ENCODE data around the gene SHTN1.

SHTN1 gene

GRCh38 chr10:116984202-116984990 is 20.6 kb downstream of the SHTN1 start:
- DNase-seq, result no peak

GRCh38 chr10:116980041-116980440 is 24.9 kb downstream of the SHTN1 start:
- DNase-seq, result no peak

- DNase-seq, result no peak
Observed at GRCh38 chr10:116978901-116979300, 26.1 kb downstream of the SHTN1 start.

GRCh38 chr10:116974456-116975005 is 30.5 kb downstream of the SHTN1 start:
- no peak for DNase-seq

- DNase-seq, result no peak
Observed at GRCh38 chr10:116973946-116974455, 31.0 kb downstream of the SHTN1 start.

GRCh38 chr10:116973371-116973905 is 31.5 kb downstream of the SHTN1 start:
- DNase-seq, result no peak

- no peak for DNase-seq
Observed at GRCh38 chr10:116972131-116972530, 32.9 kb downstream of the SHTN1 start.

- no peak for DNase-seq
Observed at GRCh38 chr10:116970050-116970449, 34.9 kb downstream of the SHTN1 start.

GRCh38 chr10:116968331-116968730 is 36.7 kb downstream of the SHTN1 start:
- DNase-seq, result no peak

- no peak for DNase-seq
Observed at GRCh38 chr10:116961406-116962251, 43.4 kb downstream of the SHTN1 start.

- DNase-seq, result no peak
Observed at GRCh38 chr10:116960066-116960776, 44.8 kb downstream of the SHTN1 start.

- no peak for DNase-seq
Observed at GRCh38 chr10:116952729-116953128, 52.3 kb downstream of the SHTN1 start.

- no peak for DNase-seq
Observed at GRCh38 chr10:116948530-116948870, 56.5 kb downstream of the SHTN1 start.

- no peak for DNase-seq
Observed at GRCh38 chr10:116947841-116948529, 57.0 kb downstream of the SHTN1 start.

GRCh38 chr10:116944911-116945310 is 60.1 kb downstream of the SHTN1 start:
- DNase-seq, result no peak

GRCh38 chr10:116931806-116932205 is 73.2 kb downstream of the SHTN1 start:
- no peak for DNase-seq

GRCh38 chr10:116926426-116926825 is 78.6 kb downstream of the SHTN1 start:
- no peak for DNase-seq

GRCh38 chr10:116925056-116925455 is 79.9 kb downstream of the SHTN1 start:
- no peak for DNase-seq

GRCh38 chr10:116919706-116920105 is 85.3 kb downstream of the SHTN1 start:
- no peak for DNase-seq

- no peak for DNase-seq
Observed at GRCh38 chr10:116919164-116919563, 85.8 kb downstream of the SHTN1 start.

GRCh38 chr10:116918583-116918982 is 86.4 kb downstream of the SHTN1 start:
- no peak for DNase-seq

- DNase-seq, result no peak
Observed at GRCh38 chr10:116917481-116917880, 87.5 kb downstream of the SHTN1 start.

All from stimulated activated CD4-positive, alpha-beta T cell treated with anti-CD3 and anti-CD28 coated beads, Interleukin-15, amount 100 ng/mL, for 24 hours (primary cell).